GM12864 (cell line): ENCODE data around the gene CCR5.

ENCODE experiments used
- DNase-seq: peaks from one replicate; pipeline ENCODE4 v3.0.0-alpha.2; 2011; ENCODE audit warnings: low read depth
- H3K4me3 ChIP-seq: 2 replicates; pipeline ENCODE4 v1.5.1; 2011; ENCODE audit warnings: mild to moderate bottlenecking, low read depth, low read length, control low read depth
- CTCF ChIP-seq: IDR thresholded peaks from 2 replicates; pipeline ENCODE4 v1.5.1; 2011; ENCODE audit warnings: low read depth, mild to moderate bottlenecking, moderate library complexity, low read length, control low read depth, inconsistent platforms; ENCODE audit errors: missing control alignments

CCR5 gene

GRCh38 chr3:46353090-46353489, 17.7 kb upstream of the CCR5 start:
- no peak overlapping the region for H3K4me3 ChIP-seq
- DNase-seq = no peak
- no peak for TF ChIP-seq CTCF

- no peak for TF ChIP-seq CTCF
- DNase-seq = no peak
- H3K4me3 ChIP-seq = no peak within 1 kb of the TSS
Measured at GRCh38 chr3:46353647-46354410, 16.9 kb upstream of the CCR5 start, which contains the start of gene CCR2. Gene CCR2, plus strand, starts transcription at chr3:46354111. Its CDS starts 3,417 bp downstream, at chr3:46357528.

- no peak for DNase-seq
- no peak overlapping the region for H3K4me3 ChIP-seq
- TF ChIP-seq CTCF = no peak
Measured at GRCh38 chr3:46354478-46354877, 16.3 kb upstream of the CCR5 start.

GRCh38 chr3:46354984-46355383, 15.8 kb upstream of the CCR5 start:
- no peak for TF ChIP-seq CTCF
- DNase-seq = no peak
- no peak overlapping the region for H3K4me3 ChIP-seq

GRCh38 chr3:46356276-46356675, 14.5 kb upstream of the CCR5 start:
- no peak for DNase-seq

GRCh38 chr3:46356909-46357308, 13.8 kb upstream of the CCR5 start:
- no peak overlapping the region for H3K4me3 ChIP-seq
- no peak for TF ChIP-seq CTCF
- no peak for DNase-seq

More at GRCh38 chr3:46356276-46356675, 14.5 kb upstream of the CCR5 start:
- H3K4me3 ChIP-seq = no peak overlapping the region
- TF ChIP-seq CTCF = no peak

- DNase-seq = no peak
- H3K4me3 ChIP-seq = no peak overlapping the region
- TF ChIP-seq CTCF = no peak
Measured at GRCh38 chr3:46358466-46358865, 12.3 kb upstream of the CCR5 start.
